ENCODE data around the gene NUP107.
A peak's percentile ranks its signal among the peaks of the same experiment; 100 is the strongest.

The NUP107 gene

GRCh38 chr12:68771223-68771925 is 84.6 kb downstream of the NUP107 start:
- no peak for DNase-seq
- peaks cover 11% of the 10 kb centered on the region for H3K4me1 ChIP-seq (ENCODE audit: insufficient read depth, low read length)
- no peaks in the 10 kb centered on the region for H3K9me3 ChIP-seq (ENCODE audit: insufficient read depth, low read length, severe bottlenecking)
- H4K20me1 ChIP-seq (ENCODE audit: insufficient read depth, low read length): no peaks in the 10 kb centered on the region
- H3K27ac ChIP-seq (ENCODE audit: low read length): no peak overlapping the region
- ATAC-seq (ENCODE audit: insufficient read depth, low read depth): no peak
- no peak overlapping the region for H3K4me2 ChIP-seq (ENCODE audit: insufficient read depth, low read length)
- no peak overlapping the region for H3K4me3 ChIP-seq (ENCODE audit: low read depth in 1 of 2, low read length in 2 of 2)
- no peak for TF ChIP-seq EZH2 (IDR thresholded peaks at IDR 0.05; ENCODE audit: borderline replicate concordance, low read depth, low read length, severe bottlenecking)
- TF ChIP-seq, protein P1, sequence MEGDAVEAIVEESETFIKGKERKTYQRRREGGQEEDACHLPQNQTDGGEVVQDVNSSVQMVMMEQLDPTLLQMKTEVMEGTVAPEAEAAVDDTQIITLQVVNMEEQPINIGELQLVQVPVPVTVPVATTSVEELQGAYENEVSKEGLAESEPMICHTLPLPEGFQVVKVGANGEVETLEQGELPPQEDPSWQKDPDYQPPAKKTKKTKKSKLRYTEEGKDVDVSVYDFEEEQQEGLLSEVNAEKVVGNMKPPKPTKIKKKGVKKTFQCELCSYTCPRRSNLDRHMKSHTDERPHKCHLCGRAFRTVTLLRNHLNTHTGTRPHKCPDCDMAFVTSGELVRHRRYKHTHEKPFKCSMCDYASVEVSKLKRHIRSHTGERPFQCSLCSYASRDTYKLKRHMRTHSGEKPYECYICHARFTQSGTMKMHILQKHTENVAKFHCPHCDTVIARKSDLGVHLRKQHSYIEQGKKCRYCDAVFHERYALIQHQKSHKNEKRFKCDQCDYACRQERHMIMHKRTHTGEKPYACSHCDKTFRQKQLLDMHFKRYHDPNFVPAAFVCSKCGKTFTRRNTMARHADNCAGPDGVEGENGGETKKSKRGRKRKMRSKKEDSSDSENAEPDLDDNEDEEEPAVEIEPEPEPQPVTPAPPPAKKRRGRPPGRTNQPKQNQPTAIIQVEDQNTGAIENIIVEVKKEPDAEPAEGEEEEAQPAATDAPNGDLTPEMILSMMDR (IDR thresholded peaks at IDR 0.05; ENCODE audit: borderline replicate concordance, extremely low read depth, low read length, poor library complexity, severe bottlenecking): no peak
- no peaks in the 10 kb centered on the region for H3K27me3 ChIP-seq (ENCODE audit: insufficient read depth, low read length, poor library complexity)
- peaks cover 6% of the 10 kb centered on the region for H3K36me3 ChIP-seq (ENCODE audit: insufficient read depth, low read length)
- H2AFZ ChIP-seq (ENCODE audit: low read depth, low read length): no peak overlapping the region
- no peak overlapping the region for H3K9ac ChIP-seq (ENCODE audit: low read depth, low read length)
- H3K79me2 ChIP-seq (ENCODE audit: insufficient read depth, low read length): no peaks in the 10 kb centered on the region

DNA sequence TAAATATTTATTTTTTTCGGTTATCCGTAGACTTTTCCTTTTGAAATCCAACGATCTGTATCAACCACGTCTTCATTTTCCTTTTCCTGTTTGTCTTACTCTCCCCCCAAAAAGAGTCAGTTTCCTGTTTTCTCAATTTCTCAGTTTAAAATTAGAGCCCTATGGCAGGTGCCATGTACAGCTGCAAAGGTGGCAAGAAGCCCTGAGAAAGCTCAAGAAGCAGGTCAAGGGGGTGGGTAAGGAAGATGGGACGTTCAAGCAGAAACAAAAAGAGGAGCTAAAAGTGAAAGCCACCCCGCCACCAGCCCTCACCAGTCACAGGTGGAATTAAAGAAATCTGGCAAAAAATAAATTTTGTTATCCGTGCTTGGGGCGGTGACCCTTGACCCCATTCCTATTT is 85.9 kb downstream of the NUP107 start:
- Histone ChIP-seq H3K9ac (ENCODE audit: low read depth, low read length) (no peak overlapping the region), H2AFZ (ENCODE audit: low read depth, low read length) (no peak overlapping the region), H3K27me3 (ENCODE audit: insufficient read depth, low read length, poor library complexity) (no peaks in the 10 kb centered on the region), H4K20me1 (ENCODE audit: insufficient read depth, low read length) (no peaks in the 10 kb centered on the region), H3K36me3 (ENCODE audit: insufficient read depth, low read length) (no peaks in the 10 kb centered on the region), H3K9me3 (ENCODE audit: insufficient read depth, low read length, severe bottlenecking) (no peaks in the 10 kb centered on the region), H3K27ac (ENCODE audit: low read length) (peak overlapping the region; percentile 56), H3K4me3 (ENCODE audit: low read depth in 1 of 2, low read length in 2 of 2) (no peak overlapping the region), H3K79me2 (ENCODE audit: insufficient read depth, low read length) (no peaks in the 10 kb centered on the region), H3K4me2 (ENCODE audit: insufficient read depth, low read length) (no peak overlapping the region), H3K4me1 (ENCODE audit: insufficient read depth, low read length) (peaks cover 11% of the 10 kb centered on the region)
- DNase-seq: peak; percentile 40
- no peak for TF ChIP-seq EZH2 (IDR thresholded peaks at IDR 0.05; ENCODE audit: borderline replicate concordance, low read depth, low read length, severe bottlenecking)
- TF ChIP-seq, protein P1 (IDR thresholded peaks at IDR 0.05; ENCODE audit: borderline replicate concordance, extremely low read depth, low read length, poor library complexity, severe bottlenecking): no peak
- peak; percentile 77 for ATAC-seq (ENCODE audit: insufficient read depth, low read depth)

DNA sequence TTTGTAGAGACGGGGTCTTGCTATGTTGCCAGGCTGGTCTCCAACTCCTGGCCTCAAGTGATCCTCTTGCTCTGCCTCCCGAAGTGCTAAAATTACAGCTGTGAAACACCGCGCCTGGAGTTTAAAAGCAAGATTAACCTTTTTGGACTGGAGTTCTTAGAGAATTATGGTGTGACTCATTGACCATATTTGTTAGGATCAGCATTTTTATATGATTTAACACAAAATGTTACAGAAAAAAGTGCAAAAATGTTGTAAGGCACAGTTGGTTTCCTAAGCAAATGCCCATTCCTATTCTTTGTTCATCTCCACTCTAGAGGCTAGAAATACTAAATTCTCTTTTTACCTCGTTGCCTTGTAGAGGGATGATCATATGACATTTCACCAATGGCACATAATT is 86.8 kb downstream of the NUP107 start:
- H3K27ac ChIP-seq (ENCODE audit: low read length): no peak overlapping the region
- H3K79me2 ChIP-seq (ENCODE audit: insufficient read depth, low read length): no peaks in the 10 kb centered on the region
- no peak overlapping the region for H2AFZ ChIP-seq (ENCODE audit: low read depth, low read length)
- no peaks in the 10 kb centered on the region for H3K27me3 ChIP-seq (ENCODE audit: insufficient read depth, low read length, poor library complexity)
- no peak for DNase-seq
- no peaks in the 10 kb centered on the region for H3K9me3 ChIP-seq (ENCODE audit: insufficient read depth, low read length, severe bottlenecking)
- ATAC-seq (ENCODE audit: insufficient read depth, low read depth): no peak
- H3K9ac ChIP-seq (ENCODE audit: low read depth, low read length): no peak overlapping the region
- H3K36me3 ChIP-seq (ENCODE audit: insufficient read depth, low read length): no peaks in the 10 kb centered on the region
- H3K4me1 ChIP-seq (ENCODE audit: insufficient read depth, low read length): peaks cover 11% of the 10 kb centered on the region
- H4K20me1 ChIP-seq (ENCODE audit: insufficient read depth, low read length): no peaks in the 10 kb centered on the region
- no peak for TF ChIP-seq EZH2 (IDR thresholded peaks at IDR 0.05; ENCODE audit: borderline replicate concordance, low read depth, low read length, severe bottlenecking)
- TF ChIP-seq, protein P1 (IDR thresholded peaks at IDR 0.05; ENCODE audit: borderline replicate concordance, extremely low read depth, low read length, poor library complexity, severe bottlenecking): no peak
- H3K4me3 ChIP-seq (ENCODE audit: low read depth in 1 of 2, low read length in 2 of 2): no peak overlapping the region
- H3K4me2 ChIP-seq (ENCODE audit: insufficient read depth, low read length): no peak overlapping the region

All from DND-41 (cell line).